Left forelimb (tissue), 1 donor: ENCODE results near the gene NEU3.
"Not testable (repeated sequence)": the region's sequence is repeated elsewhere in the genome, so short reads cannot be mapped to it uniquely, and the experiment has no call there.

Source experiments
- DNase-seq: peaks from one replicate; pipeline ENCODE4 v3.0.0-alpha.2; 2018; ENCODE audit warnings: low spot score

The NEU3 gene

DNA sequence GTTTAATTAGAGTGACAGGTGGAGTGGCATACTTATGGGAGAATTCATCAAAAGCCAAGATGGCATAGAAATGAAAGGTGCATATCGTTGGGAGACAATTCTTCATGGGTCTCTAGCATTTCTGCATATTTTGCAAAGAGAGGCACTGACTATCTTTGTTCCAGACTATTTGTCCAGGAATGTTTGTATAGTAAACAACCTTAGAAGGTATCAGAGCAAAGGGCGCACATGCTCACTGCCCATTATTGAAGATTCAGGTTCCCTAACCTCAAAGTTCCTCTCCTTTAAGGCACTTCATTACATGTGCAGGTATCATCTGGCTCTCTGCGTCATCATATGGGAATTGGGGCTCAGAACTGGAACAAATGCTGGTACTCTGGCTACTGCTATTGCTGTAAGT lies 4.7 kb upstream of the NEU3 start:
- no peak for DNase-seq

DNA sequence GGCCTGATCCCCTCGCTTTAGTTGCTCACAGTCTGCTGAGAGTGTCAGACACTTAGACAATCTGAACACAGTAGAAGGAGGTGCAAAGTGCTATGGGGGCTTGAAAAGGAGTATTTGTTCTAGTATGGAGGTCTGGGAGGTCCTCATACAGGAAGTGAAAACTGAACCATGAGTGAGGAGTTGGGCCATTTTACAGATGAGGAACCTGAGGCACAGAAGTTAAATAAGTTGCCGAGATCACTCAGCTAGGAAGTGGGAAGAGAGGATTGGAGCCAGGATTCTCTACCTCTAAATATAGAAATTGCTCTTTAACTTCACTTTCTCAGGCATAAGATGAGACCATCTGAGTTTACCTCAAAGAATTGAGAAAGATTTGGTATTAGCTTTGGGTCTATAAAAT lies 4.0 kb upstream of the NEU3 start:
- DNase-seq, result no peak

GRCh38 chr11:74989260-74989638 lies 516 bp downstream of the NEU3 start:
- no peak for DNase-seq

DNA sequence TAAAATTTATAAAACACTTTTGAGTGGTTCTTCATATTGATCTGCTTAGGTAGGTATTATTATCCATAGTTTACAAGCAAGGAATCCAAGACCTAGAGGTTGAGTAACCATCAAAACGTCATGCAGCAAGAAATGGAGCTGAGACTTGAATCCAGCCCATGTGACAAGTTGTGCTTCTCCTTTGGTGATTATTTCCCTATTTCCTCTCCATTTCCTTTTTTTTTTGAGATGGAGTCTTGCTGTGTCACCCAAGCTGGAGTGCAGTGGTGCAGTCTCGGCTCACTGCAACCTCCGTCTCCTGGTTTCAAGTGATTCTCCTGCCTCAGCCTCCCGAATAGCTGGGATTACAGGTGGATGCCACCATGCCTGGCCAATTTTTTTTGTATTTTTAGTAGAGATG lies 1.4 kb downstream of the NEU3 start:
- DNase-seq, result not testable (repeated sequence)

DNA sequence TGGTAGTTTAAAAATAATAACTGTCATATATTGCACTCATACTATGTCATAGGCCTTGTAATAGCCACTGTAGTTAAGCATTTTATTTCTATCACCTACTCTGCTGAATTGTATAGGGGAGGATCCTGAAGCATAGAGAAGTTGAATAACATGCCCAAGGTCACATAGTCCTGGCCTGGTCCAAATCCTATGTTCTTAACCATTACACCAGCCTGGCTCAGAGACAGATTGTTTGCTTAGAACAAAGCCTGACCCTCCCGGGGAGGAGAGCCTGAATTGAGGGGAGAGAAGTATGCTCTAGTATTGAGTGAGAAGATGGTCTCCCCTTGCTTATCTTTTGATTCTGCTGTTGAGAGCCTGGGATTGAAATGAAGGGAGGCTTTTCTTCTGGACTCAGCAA lies 2.2 kb downstream of the NEU3 start:
- DNase-seq, result no peak

DNA sequence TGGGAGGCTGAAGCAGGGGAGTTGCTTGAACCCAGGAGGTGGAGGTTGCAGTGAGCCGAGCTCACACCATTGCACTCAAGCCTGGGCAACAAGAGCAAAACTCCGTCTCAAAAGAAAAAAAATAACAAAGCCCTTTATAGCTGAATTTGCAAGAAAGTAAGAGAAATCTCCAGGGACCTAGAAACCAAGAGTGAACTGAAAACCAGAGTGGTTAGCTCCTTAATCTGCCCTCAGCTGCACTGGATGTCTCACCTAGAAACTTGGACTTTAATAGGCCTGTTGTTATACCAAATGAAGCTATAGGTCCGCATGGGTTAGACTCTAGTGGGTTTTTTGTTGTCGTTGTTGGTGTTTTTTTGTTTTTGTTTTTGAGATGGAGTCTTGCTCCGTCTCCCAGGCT lies 4.1 kb downstream of the NEU3 start:
- no peak for DNase-seq

DNA sequence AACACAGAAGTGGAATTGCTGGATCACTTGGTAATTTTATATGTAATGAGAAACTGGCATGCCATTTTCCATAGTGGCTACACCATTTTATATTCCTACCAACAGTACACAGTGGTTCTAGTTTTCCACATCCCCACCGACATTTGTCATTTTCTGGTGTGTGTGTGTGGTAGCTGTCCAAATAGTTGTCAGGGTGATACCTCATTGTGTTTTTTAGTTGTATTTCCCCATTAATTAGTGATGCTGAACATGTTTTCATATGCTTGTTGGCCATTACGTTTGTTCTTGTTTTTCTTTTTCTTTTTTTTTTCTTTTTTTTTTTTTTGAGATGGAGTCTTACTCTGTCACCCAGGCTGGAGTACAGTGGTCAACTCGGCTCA lies 12.2 kb downstream of the NEU3 start:
- no peak for DNase-seq

- no peak for DNase-seq
Observed at GRCh38 chr11:75001686-75002085, 13.0 kb downstream of the NEU3 start.

DNA sequence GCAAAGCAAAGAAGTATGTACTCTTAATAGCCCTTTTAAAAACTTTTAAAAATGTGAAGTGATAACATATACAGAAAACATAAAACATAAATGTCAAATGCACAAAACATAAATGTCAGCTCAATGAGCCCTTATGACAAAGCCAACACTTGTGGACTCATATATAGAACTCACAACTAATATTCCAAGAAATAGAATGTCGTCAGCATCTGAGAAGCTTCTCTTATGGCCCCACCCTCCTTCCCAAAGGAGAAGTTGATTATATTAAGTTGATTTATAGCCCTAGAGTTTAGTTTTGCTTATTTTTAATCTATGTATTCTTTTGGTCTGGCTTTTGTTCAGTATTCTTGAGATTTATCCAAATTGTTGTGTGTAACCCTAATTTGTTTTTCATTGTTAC lies 13.8 kb downstream of the NEU3 start:
- DNase-seq, result no peak

DNA sequence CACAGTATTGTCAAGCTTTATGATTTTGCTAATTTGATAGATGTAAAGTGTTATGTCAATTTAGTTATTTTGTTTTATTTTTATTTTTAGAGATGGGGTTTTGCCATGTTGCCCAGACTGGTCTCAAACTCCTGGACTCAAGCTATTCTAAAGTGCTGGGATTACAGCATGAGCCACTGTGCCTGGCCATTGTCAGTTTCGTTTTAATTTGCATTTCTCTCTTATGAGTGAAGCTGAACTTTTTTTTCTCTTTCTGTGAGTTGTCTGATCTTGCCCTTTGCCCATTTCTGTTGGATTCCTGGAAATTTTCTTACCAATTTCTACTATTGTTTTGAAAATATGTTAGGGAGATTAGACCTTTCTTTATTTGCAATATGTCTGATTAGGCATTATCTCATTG lies 15.5 kb downstream of the NEU3 start:
- no peak for DNase-seq

DNA sequence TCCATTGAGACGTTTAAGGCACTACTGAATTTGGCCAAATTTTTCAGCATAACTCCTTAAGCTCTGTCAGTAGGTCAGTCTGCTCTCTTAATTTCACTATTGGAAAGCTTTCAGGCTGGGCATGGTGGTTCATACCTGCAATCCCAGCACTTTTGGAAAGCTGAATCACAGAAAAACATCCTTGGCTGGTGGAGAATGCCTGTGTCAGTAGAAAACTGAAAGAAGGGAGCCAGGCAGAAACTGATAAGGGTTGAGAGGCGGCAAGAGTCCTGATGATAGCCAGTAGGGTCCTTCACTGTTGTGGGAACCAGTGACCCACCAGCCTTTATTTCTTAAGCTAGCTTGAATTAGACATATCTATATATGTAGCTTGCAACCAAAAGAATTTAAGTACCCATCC lies 22.6 kb downstream of the NEU3 start:
- DNase-seq, result no peak

- no peak for DNase-seq
Observed at GRCh38 chr11:75011872-75012271, 23.1 kb downstream of the NEU3 start.

- no peak for DNase-seq
Observed at GRCh38 chr11:75013051-75013450, 24.3 kb downstream of the NEU3 start.

GRCh38 chr11:75014129-75014528 lies 25.4 kb downstream of the NEU3 start:
- DNase-seq, result no peak

DNA sequence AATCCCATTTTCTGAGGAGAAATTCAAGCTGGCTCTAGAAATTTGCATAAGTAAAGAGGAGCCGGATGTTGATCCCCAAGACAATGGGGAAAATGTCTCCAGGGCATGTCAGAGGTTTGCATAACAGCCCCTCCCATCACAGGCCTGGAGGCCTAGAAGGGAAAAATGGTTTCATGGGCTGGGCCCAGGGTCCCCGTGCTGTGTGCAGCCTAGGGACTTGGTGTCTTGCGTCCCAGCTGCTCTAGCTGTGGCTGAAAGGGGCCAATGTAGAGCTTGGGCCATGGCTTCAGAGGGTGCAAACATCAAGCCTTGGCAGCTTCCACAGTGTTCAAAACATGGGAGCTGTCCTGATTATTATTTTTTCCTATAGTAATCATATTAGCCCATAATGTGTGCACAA lies 30.5 kb downstream of the NEU3 start:
- not testable (repeated sequence) for DNase-seq

- DNase-seq, result not testable (repeated sequence)
Observed at GRCh38 chr11:75020328-75020727, 31.6 kb downstream of the NEU3 start.

DNA sequence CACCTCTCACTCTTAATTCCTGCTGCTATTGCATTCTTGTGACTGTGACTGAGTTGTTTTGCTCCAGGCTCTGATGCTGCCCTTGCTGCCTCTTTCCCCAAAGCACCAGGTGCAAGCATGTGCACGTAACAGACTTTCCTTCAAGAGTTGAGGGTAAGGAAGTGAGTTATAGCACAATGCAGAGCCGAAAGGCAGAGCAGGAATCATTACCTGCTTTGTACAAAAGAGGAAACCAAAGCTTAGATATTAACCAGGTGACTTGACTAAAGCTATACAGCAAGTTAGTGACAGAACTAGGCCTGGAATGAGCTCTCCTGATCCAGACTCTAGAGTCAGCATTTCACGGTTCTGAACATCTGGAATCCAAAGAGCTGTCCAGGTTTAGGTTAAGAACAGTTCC lies 33.6 kb downstream of the NEU3 start:
- DNase-seq, result no peak

- peak; percentile 77 for DNase-seq
Observed at GRCh38 chr11:75022759-75023396, 34.1 kb downstream of the NEU3 start.

- DNase-seq, result no peak
Observed at GRCh38 chr11:75023446-75024067, 34.8 kb downstream of the NEU3 start.

- no peak for DNase-seq
Observed at GRCh38 chr11:75024068-75024449, 35.3 kb downstream of the NEU3 start.

GRCh38 chr11:75024764-75025211 lies 36.1 kb downstream of the NEU3 start:
- DNase-seq, result no peak

DNA sequence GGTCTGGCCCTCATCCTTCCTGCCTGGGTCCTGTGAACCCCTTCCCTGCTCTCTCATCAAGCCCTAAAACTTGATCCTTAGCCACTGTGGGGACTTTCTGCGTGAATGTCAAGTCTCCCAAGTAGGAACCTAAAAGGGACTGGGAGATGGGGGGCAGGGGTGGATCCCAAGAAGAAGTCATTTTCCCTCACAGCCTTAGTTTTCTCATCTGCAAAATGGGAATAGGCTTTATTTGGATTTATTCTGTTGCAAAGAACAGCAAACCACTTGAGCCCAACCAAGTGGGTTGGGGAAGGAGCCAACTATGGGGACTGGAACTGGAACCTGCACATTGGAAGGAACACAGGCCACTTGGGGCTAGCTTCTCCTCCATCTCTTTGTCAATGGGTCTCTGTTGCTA lies 36.8 kb downstream of the NEU3 start:
- DNase-seq, result no peak

GRCh38 chr11:75028321-75028720 lies 39.6 kb downstream of the NEU3 start:
- no peak for DNase-seq

GRCh38 chr11:75028724-75029123 lies 40.0 kb downstream of the NEU3 start:
- no peak for DNase-seq
